ENCODE results near the gene NIM1K.
"Not testable (repeated sequence)": the region's sequence is repeated elsewhere in the genome, so short reads cannot be mapped to it uniquely, and the experiment has no call there.

The NIM1K gene

GRCh38 chr5:43161244-43161643 lies 30.8 kb upstream of the NIM1K start:
- no peak overlapping the region for H4K8ac ChIP-seq (ENCODE audit: low read depth, low read length)
- H3K79me1 ChIP-seq (ENCODE audit: low read length), result no peaks in the 10 kb centered on the region
- no peaks in the 10 kb centered on the region for H3K9me3 ChIP-seq (ENCODE audit: insufficient read depth, low read depth, low read length)
- no peaks in the 10 kb centered on the region for H3K79me2 ChIP-seq (ENCODE audit: control insufficient read depth, insufficient read depth, low read length, poor library complexity)
- H3K18ac ChIP-seq (ENCODE audit: low read length), result no peak overlapping the region
- no peaks in the 10 kb centered on the region for H3K27me3 ChIP-seq (ENCODE audit: insufficient read depth, low read length)
- H2AFZ ChIP-seq (ENCODE audit: insufficient read depth, low read length, poor library complexity), result no peak overlapping the region
- H3K9ac ChIP-seq (ENCODE audit: low read length), result no peak overlapping the region
- no peak overlapping the region for H3K4me2 ChIP-seq (ENCODE audit: low read length)
- no peak overlapping the region for H3K23ac ChIP-seq (ENCODE audit: low read length)
- WGBS (ENCODE audit: extremely low coverage, insufficient coverage, insufficient read length), result no CpG with 5 or more reads among the region's 5 CpGs
- no peak overlapping the region for H3K4me3 ChIP-seq (ENCODE audit: low read depth, low read length)
- no peak overlapping the region for H2BK12ac ChIP-seq (ENCODE audit: low read length)
- H3K4me1 ChIP-seq (ENCODE audit: control insufficient read depth in 1 of 2, insufficient read depth in 2 of 2, low read length in 2 of 2), result no peaks in the 10 kb centered on the region
- no peak overlapping the region for H2AK5ac ChIP-seq (ENCODE audit: low read length)
- H3K36me3 ChIP-seq (ENCODE audit: control insufficient read depth in 1 of 2, insufficient read depth in 2 of 2, low read length in 2 of 2), result peaks cover 17 to 18% of the 10 kb centered on the region in 2 experiments
- no peak overlapping the region for H2BK120ac ChIP-seq (ENCODE audit: insufficient read depth, low read length, poor library complexity)
- no peak overlapping the region for H3K14ac ChIP-seq (ENCODE audit: low read length)
- H3K4ac ChIP-seq (ENCODE audit: low read depth, low read length), result no peak overlapping the region
- no peak overlapping the region for H4K91ac ChIP-seq (ENCODE audit: low read depth, low read length)
- H2BK5ac ChIP-seq (ENCODE audit: low read depth, low read length, poor library complexity), result no peak overlapping the region
- H3K27ac ChIP-seq (ENCODE audit: low read depth, low read length), result no peak overlapping the region
- no peak overlapping the region for H4K12ac ChIP-seq (ENCODE audit: low read depth, low read length)
- no peak for DNase-seq

GRCh38 chr5:43164801-43165200 lies 27.2 kb upstream of the NIM1K start:
- not testable (repeated sequence) for H3K23ac ChIP-seq (ENCODE audit: low read length); DNase-seq; H2AFZ ChIP-seq (ENCODE audit: insufficient read depth, low read length, poor library complexity); H3K4me1 ChIP-seq (ENCODE audit: control insufficient read depth in 1 of 2, insufficient read depth in 2 of 2, low read length in 2 of 2); H3K4ac ChIP-seq (ENCODE audit: low read depth, low read length); H3K79me1 ChIP-seq (ENCODE audit: low read length); H3K27ac ChIP-seq (ENCODE audit: low read depth, low read length); H4K91ac ChIP-seq (ENCODE audit: low read depth, low read length); H3K18ac ChIP-seq (ENCODE audit: low read length); H3K9ac ChIP-seq (ENCODE audit: low read length); H2AK5ac ChIP-seq (ENCODE audit: low read length); H2BK120ac ChIP-seq (ENCODE audit: insufficient read depth, low read length, poor library complexity); H3K79me2 ChIP-seq (ENCODE audit: control insufficient read depth, insufficient read depth, low read length, poor library complexity); H4K12ac ChIP-seq (ENCODE audit: low read depth, low read length); H4K8ac ChIP-seq (ENCODE audit: low read depth, low read length); H2BK12ac ChIP-seq (ENCODE audit: low read length); H3K9me3 ChIP-seq (ENCODE audit: insufficient read depth, low read depth, low read length); H3K4me2 ChIP-seq (ENCODE audit: low read length); H3K14ac ChIP-seq (ENCODE audit: low read length); H2BK5ac ChIP-seq (ENCODE audit: low read depth, low read length, poor library complexity); H3K4me3 ChIP-seq (ENCODE audit: low read depth, low read length); H3K27me3 ChIP-seq (ENCODE audit: insufficient read depth, low read length)
- WGBS (ENCODE audit: extremely low coverage, insufficient coverage, insufficient read length), result no CpG with 5 or more reads among the region's 5 CpGs
- H3K36me3 ChIP-seq (ENCODE audit: control insufficient read depth in 1 of 2, insufficient read depth in 2 of 2, low read length in 2 of 2), result peaks cover 16 to 17% of the 10 kb centered on the region in 2 experiments

- peaks cover 14 to 17% of the 10 kb centered on the region in 2 experiments for H3K36me3 ChIP-seq (ENCODE audit: control insufficient read depth in 1 of 2, insufficient read depth in 2 of 2, low read length in 2 of 2)
- no peak overlapping the region for H3K9ac ChIP-seq (ENCODE audit: low read length)
- WGBS (ENCODE audit: extremely low coverage, insufficient coverage, insufficient read length), result no CpG with 5 or more reads among the region's 1 CpG
- no peak overlapping the region for H3K4me2 ChIP-seq (ENCODE audit: low read length)
- H3K23ac ChIP-seq (ENCODE audit: low read length), result no peak overlapping the region
- H3K79me1 ChIP-seq (ENCODE audit: low read length), result no peaks in the 10 kb centered on the region
- H3K27me3 ChIP-seq (ENCODE audit: insufficient read depth, low read length), result no peaks in the 10 kb centered on the region
- no peak overlapping the region for H4K8ac ChIP-seq (ENCODE audit: low read depth, low read length)
- no peak overlapping the region for H2AK5ac ChIP-seq (ENCODE audit: low read length)
- no peaks in the 10 kb centered on the region for H3K9me3 ChIP-seq (ENCODE audit: insufficient read depth, low read depth, low read length)
- DNase-seq, result no peak
- no peak overlapping the region for H4K12ac ChIP-seq (ENCODE audit: low read depth, low read length)
- no peaks in the 10 kb centered on the region for H3K79me2 ChIP-seq (ENCODE audit: control insufficient read depth, insufficient read depth, low read length, poor library complexity)
- H3K27ac ChIP-seq (ENCODE audit: low read depth, low read length), result no peak overlapping the region
- no peak overlapping the region for H2BK5ac ChIP-seq (ENCODE audit: low read depth, low read length, poor library complexity)
- H3K4ac ChIP-seq (ENCODE audit: low read depth, low read length), result no peak overlapping the region
- no peak overlapping the region for H2BK12ac ChIP-seq (ENCODE audit: low read length)
- H2BK120ac ChIP-seq (ENCODE audit: insufficient read depth, low read length, poor library complexity), result no peak overlapping the region
- no peak overlapping the region for H3K4me3 ChIP-seq (ENCODE audit: low read depth, low read length)
- H3K14ac ChIP-seq (ENCODE audit: low read length), result no peak overlapping the region
- H4K91ac ChIP-seq (ENCODE audit: low read depth, low read length), result no peak overlapping the region
- no peak overlapping the region for H2AFZ ChIP-seq (ENCODE audit: insufficient read depth, low read length, poor library complexity)
- no peaks in the 10 kb centered on the region for H3K4me1 ChIP-seq (ENCODE audit: control insufficient read depth in 1 of 2, insufficient read depth in 2 of 2, low read length in 2 of 2)
- H3K18ac ChIP-seq (ENCODE audit: low read length), result no peak overlapping the region
These were observed 26.7 kb upstream of the NIM1K start for GRCh38 chr5:43165323-43165722.

- H3K4ac ChIP-seq (ENCODE audit: low read depth, low read length), result no peak overlapping the region
- no peak overlapping the region for H3K27ac ChIP-seq (ENCODE audit: low read depth, low read length)
- H2AK5ac ChIP-seq (ENCODE audit: low read length), result no peak overlapping the region
- H2AFZ ChIP-seq (ENCODE audit: insufficient read depth, low read length, poor library complexity), result no peak overlapping the region
- no peak overlapping the region for H4K91ac ChIP-seq (ENCODE audit: low read depth, low read length)
- no peak overlapping the region for H4K8ac ChIP-seq (ENCODE audit: low read depth, low read length)
- peaks cover 4 to 10% of the 10 kb centered on the region in 2 experiments for H3K36me3 ChIP-seq (ENCODE audit: control insufficient read depth in 1 of 2, insufficient read depth in 2 of 2, low read length in 2 of 2)
- H4K12ac ChIP-seq (ENCODE audit: low read depth, low read length), result no peak overlapping the region
- H2BK5ac ChIP-seq (ENCODE audit: low read depth, low read length, poor library complexity), result no peak overlapping the region
- H3K14ac ChIP-seq (ENCODE audit: low read length), result no peak overlapping the region
- no peak overlapping the region for H3K9ac ChIP-seq (ENCODE audit: low read length)
- H3K79me2 ChIP-seq (ENCODE audit: control insufficient read depth, insufficient read depth, low read length, poor library complexity), result no peaks in the 10 kb centered on the region
- no peaks in the 10 kb centered on the region for H3K9me3 ChIP-seq (ENCODE audit: insufficient read depth, low read depth, low read length)
- no peaks in the 10 kb centered on the region for H3K4me1 ChIP-seq (ENCODE audit: control insufficient read depth in 1 of 2, insufficient read depth in 2 of 2, low read length in 2 of 2)
- H3K27me3 ChIP-seq (ENCODE audit: insufficient read depth, low read length), result no peaks in the 10 kb centered on the region
- no peak overlapping the region for H3K18ac ChIP-seq (ENCODE audit: low read length)
- H3K4me3 ChIP-seq (ENCODE audit: low read depth, low read length), result no peak overlapping the region
- no peak for DNase-seq
- no peak overlapping the region for H3K4me2 ChIP-seq (ENCODE audit: low read length)
- no peak overlapping the region for H2BK12ac ChIP-seq (ENCODE audit: low read length)
- no peaks in the 10 kb centered on the region for H3K79me1 ChIP-seq (ENCODE audit: low read length)
- H2BK120ac ChIP-seq (ENCODE audit: insufficient read depth, low read length, poor library complexity), result no peak overlapping the region
- H3K23ac ChIP-seq (ENCODE audit: low read length), result no peak overlapping the region
- no CpG with 5 or more reads among the region's 2 CpGs for WGBS (ENCODE audit: extremely low coverage, insufficient coverage, insufficient read length)
These were observed 23.9 kb upstream of the NIM1K start for GRCh38 chr5:43168175-43168574.

All from trophoblast cell (in vitro differentiated cells and primary cell).